ENCODE results near the gene DELE1. TPM values are rescaled to one million over a fixed set of nuclear protein-coding genes. Genes with fewer than 3 reads are reported as not detected.

DELE1 gene
- polyA plus RNA-seq, 1 experiment, result 110 TPM

- no peaks in the 10 kb centered on the region for H3K36me3 ChIP-seq (ENCODE audit: control insufficient read depth, insufficient read depth, low read length)
- DNase-seq (ENCODE audit: low read depth), result no peak
- POLR2A ChIA-PET, result no interaction called here
- no peak for TF ChIP-seq CTCF (IDR thresholded peaks at IDR 0.05; ENCODE audit: insufficient read depth, low read depth, low read length)
- H3K27me3 ChIP-seq (ENCODE audit: control insufficient read depth, insufficient read depth, low read length), result peaks cover 46% of the 10 kb centered on the region
- no peak overlapping the region for H3K4me3 ChIP-seq (ENCODE audit: low read depth, low read length)
- CTCF ChIA-PET, result interaction anchor here (0.6 to 11.6 kb wide), 5 partner anchors 13 to 211 kb away, joined by 3 to 341 read pairs (median 29); no protein-coding TSS in a partner anchor
Measured at GRCh38 chr5:141875795-141876627, 47.7 kb upstream of the DELE1 start.

GRCh38 chr5:141876628-141877355, 46.9 kb upstream of the DELE1 start:
- ChIA-PET POLR2A (no interaction called here), CTCF (interaction anchor here (1.2 to 11.6 kb wide), 6 partner anchors 65 to 212 kb away, joined by 4 to 341 read pairs (median 24); partner anchors contain the start of gene ARAP3)
- Histone ChIP-seq H3K36me3 (ENCODE audit: control insufficient read depth, insufficient read depth, low read length) (no peaks in the 10 kb centered on the region), H3K4me3 (ENCODE audit: low read depth, low read length) (no peak overlapping the region), H3K27me3 (ENCODE audit: control insufficient read depth, insufficient read depth, low read length) (peaks cover 49% of the 10 kb centered on the region)
- DNase-seq (ENCODE audit: low read depth), result no peak
- TF ChIP-seq CTCF (IDR thresholded peaks at IDR 0.05; ENCODE audit: insufficient read depth, low read depth, low read length), result no peak

- Histone ChIP-seq H3K27me3 (ENCODE audit: control insufficient read depth, insufficient read depth, low read length) (peaks cover 56% of the 10 kb centered on the region), H3K36me3 (ENCODE audit: control insufficient read depth, insufficient read depth, low read length) (no peaks in the 10 kb centered on the region), H3K4me3 (ENCODE audit: low read depth, low read length) (peak overlapping the region; percentile 27)
- ChIA-PET CTCF (interaction anchor here (1.0 to 11.6 kb wide), 27 partner anchors 9 to 212 kb away, joined by 3 to 341 read pairs (median 9); partner anchors contain the start of genes ARAP3, DELE1 and PCDH12), POLR2A (no interaction called here)
- no peak for DNase-seq (ENCODE audit: low read depth)
- no peak for TF ChIP-seq CTCF (IDR thresholded peaks at IDR 0.05; ENCODE audit: insufficient read depth, low read depth, low read length)
Measured at GRCh38 chr5:141877356-141878185, 46.1 kb upstream of the DELE1 start.

GRCh38 chr5:141878186-141878710, 45.4 kb upstream of the DELE1 start, which contains the start of gene PCDH1:
PCDH1 (minus strand) TSS chr5:141878410; CDS start chr5:141878262, 148 bp downstream.
- ChIA-PET POLR2A (interaction anchor here (0.6 kb wide), 1 partner anchor 125 kb away, joined by 3 read pairs; no protein-coding TSS in a partner anchor), CTCF (interaction anchor here (0.9 to 11.6 kb wide), 45 partner anchors 8 to 223 kb away, joined by 3 to 341 read pairs (median 8); partner anchors contain the start of genes ARAP3, DELE1 and PCDH12)
- no peak for TF ChIP-seq CTCF (IDR thresholded peaks at IDR 0.05; ENCODE audit: insufficient read depth, low read depth, low read length)
- no peaks in the 10 kb centered on the region for H3K36me3 ChIP-seq (ENCODE audit: control insufficient read depth, insufficient read depth, low read length)
- peak within 1 kb of the TSS; percentile 27 for H3K4me3 ChIP-seq (ENCODE audit: low read depth, low read length)
- peaks cover 60% of the 10 kb centered on the region for H3K27me3 ChIP-seq (ENCODE audit: control insufficient read depth, insufficient read depth, low read length)
- no peak for DNase-seq (ENCODE audit: low read depth)
